Astrocyte (in vitro differentiated cells and primary cell): Measurements from ENCODE around the gene TPRG1.

ENCODE experiments used
- EZH2 ChIP-seq: IDR thresholded peaks from 2 replicates; pipeline ENCODE4 v1.6.1; 2012; ENCODE audit warnings: mild to moderate bottlenecking, low read length, inconsistent platforms; ENCODE audit not compliant: insufficient read depth
- TF ChIP-seq, protein P1 (sequence below): IDR thresholded peaks from 2 replicates; pipeline ENCODE4 v1.5.1; 2011; ENCODE audit warnings: low read depth, mild to moderate bottlenecking, inconsistent platforms, low read length, moderate library complexity; ENCODE audit not compliant: insufficient read depth

DNA sequence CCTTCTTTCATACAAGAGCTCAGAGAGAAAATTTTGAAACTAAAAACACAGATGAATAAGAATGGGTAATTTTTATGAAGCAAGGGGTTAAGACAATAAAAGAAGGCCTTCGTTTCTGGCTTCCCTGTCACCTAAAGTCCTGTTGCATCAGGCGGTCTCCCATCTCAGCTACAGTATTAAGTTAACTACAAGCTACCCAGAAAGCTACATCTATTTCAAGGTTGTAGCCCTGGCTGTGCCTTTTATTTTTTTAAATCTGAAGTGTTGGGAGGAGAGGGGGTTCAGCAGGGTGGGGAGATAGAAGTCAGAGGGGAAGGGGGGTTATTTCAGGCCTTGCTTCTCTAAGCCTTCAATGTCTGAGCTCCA, 183.3 kb downstream of the TPRG1 start:
- TF ChIP-seq, protein P1, sequence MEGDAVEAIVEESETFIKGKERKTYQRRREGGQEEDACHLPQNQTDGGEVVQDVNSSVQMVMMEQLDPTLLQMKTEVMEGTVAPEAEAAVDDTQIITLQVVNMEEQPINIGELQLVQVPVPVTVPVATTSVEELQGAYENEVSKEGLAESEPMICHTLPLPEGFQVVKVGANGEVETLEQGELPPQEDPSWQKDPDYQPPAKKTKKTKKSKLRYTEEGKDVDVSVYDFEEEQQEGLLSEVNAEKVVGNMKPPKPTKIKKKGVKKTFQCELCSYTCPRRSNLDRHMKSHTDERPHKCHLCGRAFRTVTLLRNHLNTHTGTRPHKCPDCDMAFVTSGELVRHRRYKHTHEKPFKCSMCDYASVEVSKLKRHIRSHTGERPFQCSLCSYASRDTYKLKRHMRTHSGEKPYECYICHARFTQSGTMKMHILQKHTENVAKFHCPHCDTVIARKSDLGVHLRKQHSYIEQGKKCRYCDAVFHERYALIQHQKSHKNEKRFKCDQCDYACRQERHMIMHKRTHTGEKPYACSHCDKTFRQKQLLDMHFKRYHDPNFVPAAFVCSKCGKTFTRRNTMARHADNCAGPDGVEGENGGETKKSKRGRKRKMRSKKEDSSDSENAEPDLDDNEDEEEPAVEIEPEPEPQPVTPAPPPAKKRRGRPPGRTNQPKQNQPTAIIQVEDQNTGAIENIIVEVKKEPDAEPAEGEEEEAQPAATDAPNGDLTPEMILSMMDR = no peak
- no peak for TF ChIP-seq EZH2
